ENCODE results near the gene PID1.

The PID1 gene

DNA sequence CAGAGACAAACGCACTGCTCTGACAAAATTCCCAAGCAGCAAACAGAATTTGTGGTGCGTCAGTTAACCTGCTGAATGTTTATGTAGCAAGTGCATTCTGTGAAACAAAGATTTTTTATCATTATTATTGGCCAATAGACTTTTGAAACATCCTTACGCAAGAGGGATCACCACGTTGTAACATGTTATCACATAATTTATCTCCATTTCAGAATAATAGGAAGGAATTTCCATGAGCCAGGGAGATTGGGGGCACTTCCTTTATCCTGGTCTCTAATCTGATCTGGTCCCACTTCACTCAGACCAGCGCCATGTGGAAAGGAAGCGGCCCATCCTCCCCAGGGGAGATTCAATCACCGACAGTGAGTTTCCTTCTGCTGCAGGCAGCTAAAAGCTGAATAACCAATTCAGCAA lies 166.1 kb downstream of the PID1 start:
- TF ChIP-seq, protein P1, sequence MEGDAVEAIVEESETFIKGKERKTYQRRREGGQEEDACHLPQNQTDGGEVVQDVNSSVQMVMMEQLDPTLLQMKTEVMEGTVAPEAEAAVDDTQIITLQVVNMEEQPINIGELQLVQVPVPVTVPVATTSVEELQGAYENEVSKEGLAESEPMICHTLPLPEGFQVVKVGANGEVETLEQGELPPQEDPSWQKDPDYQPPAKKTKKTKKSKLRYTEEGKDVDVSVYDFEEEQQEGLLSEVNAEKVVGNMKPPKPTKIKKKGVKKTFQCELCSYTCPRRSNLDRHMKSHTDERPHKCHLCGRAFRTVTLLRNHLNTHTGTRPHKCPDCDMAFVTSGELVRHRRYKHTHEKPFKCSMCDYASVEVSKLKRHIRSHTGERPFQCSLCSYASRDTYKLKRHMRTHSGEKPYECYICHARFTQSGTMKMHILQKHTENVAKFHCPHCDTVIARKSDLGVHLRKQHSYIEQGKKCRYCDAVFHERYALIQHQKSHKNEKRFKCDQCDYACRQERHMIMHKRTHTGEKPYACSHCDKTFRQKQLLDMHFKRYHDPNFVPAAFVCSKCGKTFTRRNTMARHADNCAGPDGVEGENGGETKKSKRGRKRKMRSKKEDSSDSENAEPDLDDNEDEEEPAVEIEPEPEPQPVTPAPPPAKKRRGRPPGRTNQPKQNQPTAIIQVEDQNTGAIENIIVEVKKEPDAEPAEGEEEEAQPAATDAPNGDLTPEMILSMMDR (conservative IDR thresholded peaks at IDR 0.05), result no peak

DNA sequence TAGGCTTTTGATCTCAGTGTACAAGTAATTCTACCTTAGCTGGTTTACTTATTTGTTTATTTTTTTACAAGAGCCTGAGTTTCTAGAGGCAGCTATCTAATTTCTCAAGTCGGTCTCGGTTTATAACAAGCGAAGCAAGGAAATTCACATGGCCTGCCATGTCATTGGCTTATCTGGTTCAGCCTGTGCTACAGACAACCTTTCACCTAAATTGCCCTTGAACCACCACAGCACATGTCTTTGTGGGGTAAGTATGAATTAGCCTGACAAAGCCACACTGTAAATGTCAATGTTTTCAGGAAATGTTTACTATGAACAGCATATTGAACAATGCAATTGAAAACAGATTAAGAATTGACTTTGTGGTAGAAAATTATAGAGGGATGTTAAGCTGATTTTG lies 167.1 kb downstream of the PID1 start:
- H3K27ac ChIP-seq, result no peak overlapping the region
- TF ChIP-seq, protein P1 (conservative IDR thresholded peaks at IDR 0.05), result no peak

More for the DNA sequence above, 166.1 kb downstream of the PID1 start:
- no peak overlapping the region for H3K27ac ChIP-seq

DNA sequence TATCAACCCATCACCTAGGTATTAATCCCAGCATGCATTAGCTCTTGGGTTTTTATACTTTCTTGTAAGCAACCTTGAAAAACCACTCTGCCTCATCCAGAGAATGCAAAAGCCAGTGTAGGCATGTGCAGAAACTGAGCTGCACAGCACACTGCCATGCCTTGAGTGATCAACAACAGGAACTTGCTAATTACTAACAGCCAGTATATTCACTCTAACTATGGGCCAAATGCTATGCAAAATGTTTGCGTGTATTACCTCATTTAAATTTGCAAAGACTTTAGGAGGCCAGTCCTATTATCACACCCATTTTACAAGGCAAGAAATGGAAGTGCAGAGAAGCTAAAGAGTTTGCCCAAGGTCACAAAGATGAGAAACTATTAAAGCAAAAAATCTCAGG lies 169.8 kb downstream of the PID1 start:
- TF ChIP-seq, protein P1 (conservative IDR thresholded peaks at IDR 0.05), result no peak
- H3K27ac ChIP-seq, result no peak overlapping the region

DNA sequence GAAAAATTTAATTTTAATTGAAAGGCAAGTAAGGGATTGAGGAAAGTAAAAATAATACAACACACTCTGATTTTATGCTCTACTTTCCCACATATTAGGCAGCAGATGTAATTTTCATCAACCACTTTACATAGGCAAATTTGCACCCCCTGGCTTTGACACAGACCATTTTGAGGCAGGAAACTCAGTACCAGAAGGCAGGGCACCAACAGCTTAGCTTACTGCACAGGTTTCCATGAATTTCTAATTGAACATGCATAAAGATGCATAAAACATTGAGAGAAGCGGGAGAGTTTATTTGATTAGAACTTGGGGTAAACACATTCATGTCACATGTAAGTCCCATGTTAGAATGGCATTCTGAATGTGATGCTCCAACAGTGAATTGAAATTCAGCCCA lies 171.9 kb downstream of the PID1 start:
- no peak overlapping the region for H3K27ac ChIP-seq
- TF ChIP-seq, protein P1 (conservative IDR thresholded peaks at IDR 0.05), result no peak

DNA sequence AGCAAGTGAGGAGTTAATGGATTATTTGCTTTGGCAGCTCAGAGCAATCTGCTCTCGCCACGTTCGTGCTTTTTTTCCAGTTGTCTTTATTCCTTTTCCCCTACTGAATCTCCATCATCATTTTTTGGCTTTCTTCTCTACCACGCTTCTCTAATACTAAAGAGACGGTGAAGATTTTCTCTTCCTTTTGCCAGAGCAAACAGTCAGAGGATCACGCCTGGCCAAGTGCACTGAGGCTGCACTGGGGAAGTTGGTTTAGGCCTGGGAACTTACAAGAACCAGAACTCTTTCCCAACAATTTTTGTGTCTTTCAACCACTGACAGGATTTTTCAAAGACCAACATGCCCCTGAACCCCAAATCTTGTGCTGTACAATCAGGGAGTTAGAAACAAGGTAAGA lies 172.3 kb downstream of the PID1 start:
- TF ChIP-seq, protein P1 (conservative IDR thresholded peaks at IDR 0.05), result no peak
- H3K27ac ChIP-seq, result no peak overlapping the region

DNA sequence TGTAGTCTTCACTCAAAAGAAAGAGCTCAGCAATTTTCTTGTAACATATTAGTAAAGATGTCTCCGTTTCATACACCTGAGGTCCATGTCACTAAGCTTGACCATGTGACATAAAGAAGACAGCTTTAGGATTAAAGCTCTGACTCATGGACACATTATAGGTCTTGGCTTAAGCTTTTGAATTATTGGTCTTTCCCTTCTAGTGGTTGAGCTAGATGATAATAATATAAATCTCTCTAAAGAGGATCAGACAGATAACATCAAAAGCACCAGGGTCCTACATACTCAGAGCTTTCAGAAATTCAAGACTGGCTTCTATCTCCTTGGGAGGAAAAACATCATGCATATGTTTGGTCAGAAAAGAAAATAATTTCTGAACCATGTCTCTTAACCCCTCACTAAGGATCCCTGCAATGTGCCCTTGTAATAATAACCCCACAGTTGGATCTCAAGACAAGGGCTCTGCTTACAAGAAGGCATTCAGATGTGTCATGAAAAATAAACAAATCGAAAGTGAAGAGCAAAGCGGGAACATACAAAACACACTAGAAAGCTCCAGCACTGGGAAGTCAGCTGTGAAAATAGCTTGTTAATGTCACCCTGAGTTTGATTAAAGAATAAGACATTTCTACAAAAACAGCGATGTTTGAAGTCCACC lies 174.5 kb downstream of the PID1 start:
- TF ChIP-seq, protein P1 (conservative IDR thresholded peaks at IDR 0.05), result no peak

DNA sequence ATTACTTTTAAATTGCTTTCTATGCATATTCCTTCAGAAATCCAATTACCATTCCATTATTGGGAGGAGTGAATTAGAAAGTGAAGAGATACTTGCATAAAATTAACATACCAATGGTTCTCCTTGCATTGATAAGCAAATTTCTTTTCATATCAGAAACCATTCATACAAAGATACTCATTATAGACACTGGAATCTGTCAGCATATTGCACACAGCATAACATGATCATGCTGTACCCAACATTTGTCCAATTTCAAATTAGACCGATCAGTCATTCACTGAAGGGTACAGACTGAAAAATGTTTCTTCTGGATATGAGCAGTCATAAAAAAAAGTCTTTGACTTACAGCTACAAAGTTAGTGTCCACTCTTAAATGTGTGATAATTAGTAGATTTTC lies 175.6 kb downstream of the PID1 start:
- H3K27ac ChIP-seq, result no peak overlapping the region
- TF ChIP-seq, protein P1 (conservative IDR thresholded peaks at IDR 0.05), result no peak

More for the DNA sequence above, 174.5 kb downstream of the PID1 start:
- no peak overlapping the region for H3K27ac ChIP-seq
